A549 (cell line): ENCODE results near the gene CTNND2. TPM values are rescaled to one million over a fixed set of nuclear protein-coding genes. Genes with fewer than 3 reads are reported as not detected.

Experiments used
- ATAC-seq, 2 experiments: fragments of 200-7000 bp in 1 of 2; fragments of >200 bp in 1 of 2; cut with Nextera tagmentation in 1 of 2; cut with Tn5 transposase in 1 of 2; 3 replicates each; pipeline versions ENCODE4 v1.8.0 to v1.9.1; 2018 to 2020; ENCODE audit warnings: mild to moderate bottlenecking in 1 of 2, moderate library complexity in 1 of 2
- CTCF ChIA-PET: fragments of 300-600 bp; sonication (Branson Sonifier 250); formaldehyde crosslinking; extraction: SDS; loops from one replicate; lab custom pipeline; 2021; ENCODE audit warnings: antibody characterized with exemption, inconsistent platforms; lab: Yijun Ruan, JAX
- POLR2A ChIA-PET: fragments of 350-600 bp; formaldehyde crosslinking; extraction: SDS; loops from one replicate; lab custom pipeline; 2021; ENCODE audit warnings: antibody characterized with exemption, inconsistent platforms; lab: Yijun Ruan, JAX
- DNase-seq, 2 experiments: peaks; one replicate each; pipeline versions ENCODE4 v3.0.0 to v3.0.0-alpha.2; 2011 to 2016; ENCODE audit warnings: low read depth in 1 of 2, low spot score in 1 of 2
- FAIRE-seq: peaks from 2 replicates; lab custom pipeline; 2011; peaks lifted over from hg19 to GRCh38; lab: Jason Lieb, UNC
- H3K27ac ChIP-seq, 2 experiments: fragments of >200 bp; sonication (Bioruptor Twin); formaldehyde crosslinking; 3 replicates each; pipeline ENCODE4 v1.5.1; 2016 to 2017
- H3K4me1 ChIP-seq: fragments of >200 bp; sonication (Bioruptor Twin); formaldehyde crosslinking; 3 replicates; pipeline ENCODE4 v1.6.1; 2016
- H3K4me2 ChIP-seq: fragments of >200 bp; sonication (Bioruptor Twin); formaldehyde crosslinking; 3 replicates; pipeline ENCODE4 v1.6.1; 2016
- H3K4me3 ChIP-seq: fragments of >200 bp; sonication (Bioruptor Twin); formaldehyde crosslinking; 3 replicates; pipeline ENCODE4 v1.5.1; 2016
- H3K9me3 ChIP-seq: fragments of >200 bp; sonication (Bioruptor Twin); formaldehyde crosslinking; 3 replicates; pipeline ENCODE4 v1.6.1; 2016
- BHLHE40 ChIP-seq: IDR thresholded peaks from 2 replicates; pipeline ENCODE4 v1.6.1; 2012; ENCODE audit warnings: low read depth, low read length, inconsistent platforms
- CEBPB ChIP-seq, 2 experiments: fragments of >200 bp in 1 of 2; sonication (Bioruptor Twin) in 1 of 2; formaldehyde crosslinking in 1 of 2; IDR thresholded peaks; 2 replicates each; pipeline ENCODE4 v1.6.1; 2012 to 2016
- EHMT2 ChIP-seq: fragments of 200-600 bp; sonication (generic); IDR thresholded peaks from 2 replicates; pipeline ENCODE4 v1.6.1; 2016; ENCODE audit warnings: antibody characterized with exemption, low read depth, mild to moderate bottlenecking, moderate library complexity
- FOSB ChIP-seq: fragments of 250-450 bp; sonication (Bioruptor Pico); IDR thresholded peaks from 2 replicates; pipeline ENCODE4 v1.5.0; 2020; ENCODE audit warnings: mild to moderate bottlenecking, moderate library complexity
- HMGXB4 ChIP-seq: fragments of 250-450 bp; sonication (Bioruptor Pico); IDR thresholded peaks from 2 replicates; pipeline ENCODE4 v1.5.0; 2021; ENCODE audit warnings: mild to moderate bottlenecking, moderate library complexity, borderline replicate concordance
- HOXA7 ChIP-seq: fragments of 250-450 bp; sonication (Bioruptor Pico); IDR thresholded peaks from 2 replicates; pipeline ENCODE4 v1.5.0; 2020; ENCODE audit warnings: mild to moderate bottlenecking, moderate library complexity
- HOXB5 ChIP-seq: fragments of 250-450 bp; sonication (Bioruptor Pico); IDR thresholded peaks from 2 replicates; pipeline ENCODE4 v1.5.0; 2020; ENCODE audit warnings: mild to moderate bottlenecking, moderate library complexity
- JUN ChIP-seq, 2 experiments: fragments of >200 bp; sonication (Bioruptor Twin); formaldehyde crosslinking; IDR thresholded peaks; 2 replicates in 1 of 2; 3 replicates in 1 of 2; pipeline ENCODE4 v1.6.1; 2016 to 2017
- JUNB ChIP-seq: fragments of >200 bp; sonication (Bioruptor Twin); formaldehyde crosslinking; IDR thresholded peaks from 2 replicates; pipeline ENCODE4 v1.6.1; 2016
- KDM5A ChIP-seq: fragments of 200-600 bp; sonication (generic); IDR thresholded peaks from 2 replicates; pipeline ENCODE4 v1.6.1; 2016; ENCODE audit warnings: antibody characterized with exemption, mild to moderate bottlenecking
- MAX ChIP-seq: IDR thresholded peaks from 2 replicates; pipeline ENCODE4 v1.6.1; 2012
- MYC ChIP-seq: IDR thresholded peaks from 2 replicates; pipeline ENCODE4 v1.6.1; 2012; ENCODE audit warnings: mild to moderate bottlenecking, inconsistent platforms, low read length, improper control_type of control experiment, borderline replicate concordance
- NFE2L2 ChIP-seq: fragments of 150-350 bp; conservative IDR thresholded peaks from 2 replicates; pipeline ENCODE4 v1.6.1; 2014; ENCODE audit warnings: low read length
- NR3C1 ChIP-seq: fragments of >200 bp; sonication (Bioruptor Twin); formaldehyde crosslinking; IDR thresholded peaks from 3 replicates; pipeline ENCODE4 v1.6.1; 2017
- PBX3 ChIP-seq: IDR thresholded peaks from 2 replicates; pipeline ENCODE4 v1.6.1; 2012
- POLR2AphosphoS2 ChIP-seq: conservative IDR thresholded peaks from 2 replicates; pipeline ENCODE4 v1.6.1; 2012; ENCODE audit warnings: low read length, improper control_type of control experiment, inconsistent platforms
- RAD21 ChIP-seq, 2 experiments: fragments of >200 bp in 1 of 2; sonication (Bioruptor Twin) in 1 of 2; formaldehyde crosslinking in 1 of 2; IDR thresholded peaks in 1 of 2; conservative IDR thresholded peaks in 1 of 2; 2 replicates in 1 of 2; 3 replicates in 1 of 2; pipeline ENCODE4 v1.6.1; 2012 to 2018; ENCODE audit warnings: inconsistent platforms in 1 of 2
- RCOR1 ChIP-seq: fragments of 150-350 bp; IDR thresholded peaks from 2 replicates; pipeline ENCODE4 v1.6.1; 2014; ENCODE audit warnings: antibody characterized with exemption, low read length, low read depth
- RNF2 ChIP-seq: fragments of 200-600 bp; sonication (generic); IDR thresholded peaks from 2 replicates; pipeline ENCODE4 v1.6.1; 2016; ENCODE audit warnings: low read depth, mild to moderate bottlenecking, antibody characterized with exemption, moderate library complexity, borderline replicate concordance
- SREBF2 ChIP-seq: fragments of 450-650 bp; IDR thresholded peaks from 2 replicates; pipeline ENCODE4 v1.6.1; 2014; ENCODE audit warnings: mild to moderate bottlenecking, moderate library complexity
- ZNF302 ChIP-seq: fragments of 250-450 bp; sonication (Bioruptor Pico); IDR thresholded peaks from 2 replicates; pipeline ENCODE4 v1.9.0; 2021; ENCODE audit warnings: inconsistent platforms, mild to moderate bottlenecking, moderate library complexity
- ZSCAN20 ChIP-seq: fragments of 250-450 bp; sonication (Bioruptor Pico); IDR thresholded peaks from 2 replicates; pipeline ENCODE4 v1.8.0; 2022; ENCODE audit warnings: mild to moderate bottlenecking, moderate library complexity
- WGBS: methylation state at CpG from one replicate; pipeline ENCODE4 v1.1.6; 2017; ENCODE audit errors: missing lambda C conversion rate; 5-methylcytosine and 5-hydroxymethylcytosine counted together
- polyA plus RNA-seq, 4 experiments: library from polyadenylated mRNA; depleted of rRNA in 3 of 4; stranded (reverse); fragments of >200 nt; fragmentation: RNase III in 1 of 4; extraction: RNeasy Plus Mini Kit Qiagen cat#74134 plus additional on column Dnase treatment in 1 of 4; gene quantifications; 2 replicates in 3 of 4; 3 replicates in 1 of 4; pipeline ENCODE4 v1.2.3, GENCODE V29; 2011 to 2017
- TF ChIP-seq, protein P1 (sequence below): fragments of >200 bp; sonication (Bioruptor Twin); formaldehyde crosslinking; IDR thresholded peaks from 3 replicates; pipeline ENCODE4 v1.5.1; 2016
- TF ChIP-seq, protein P2 (sequence below): fragments of >200 bp; sonication (Bioruptor Twin); formaldehyde crosslinking; IDR thresholded peaks from 2 replicates; pipeline ENCODE4 v1.6.1; 2016

The CTNND2 gene
- polyA plus RNA-seq, 2 of the 4 experiments (the other 2 are of a cell fraction) = not detected

DNA sequence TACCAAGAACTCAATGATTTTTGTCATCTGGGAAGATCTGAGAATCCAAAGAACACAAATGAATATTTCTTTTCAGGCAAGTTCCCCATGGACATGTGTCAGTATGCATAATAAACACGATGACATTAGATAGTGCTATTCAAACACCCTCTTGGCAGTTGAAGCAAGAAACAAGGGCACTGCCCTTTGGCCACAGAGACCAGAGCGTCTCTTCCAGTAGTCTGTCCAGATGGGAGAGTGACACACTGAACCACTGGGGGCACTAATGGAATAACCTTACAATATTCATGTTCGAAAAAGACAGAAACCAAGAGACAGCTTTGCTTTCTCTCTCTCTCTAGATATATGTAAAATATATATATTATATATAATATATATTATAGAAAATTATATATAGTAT lies 301.9 kb downstream of the CTNND2 start:
- ChIA-PET CTCF (no interaction called here), POLR2A (no interaction called here)
- no peak for FAIRE-seq
- no peak overlapping the region for H3K4me2 ChIP-seq
- ATAC-seq = peak in 1 of 2 experiments; percentile 55; a peak in 1 of 6 replicates
- H3K27ac ChIP-seq = no peak overlapping the region
- H3K4me1 ChIP-seq = no peaks in the 10 kb centered on the region
- H3K4me3 ChIP-seq = no peak overlapping the region
- no peaks in the 10 kb centered on the region for H3K9me3 ChIP-seq
- TF ChIP-seq NR3C1 = no peak
- TF ChIP-seq RAD21 (conservative IDR thresholded peaks at IDR 0.05 in 1 of 2, IDR thresholded peaks at IDR 0.05 in 1 of 2) = no peak
- TF ChIP-seq KDM5A = no peak
- TF ChIP-seq POLR2AphosphoS2 = no peak
- no peak for TF ChIP-seq SREBF2
- TF ChIP-seq BHLHE40 = no peak
- WGBS = 1% methylated on average over 3 of the region's 3 CpGs
- peak in 1 of 2 experiments; percentile 2 for DNase-seq

DNA sequence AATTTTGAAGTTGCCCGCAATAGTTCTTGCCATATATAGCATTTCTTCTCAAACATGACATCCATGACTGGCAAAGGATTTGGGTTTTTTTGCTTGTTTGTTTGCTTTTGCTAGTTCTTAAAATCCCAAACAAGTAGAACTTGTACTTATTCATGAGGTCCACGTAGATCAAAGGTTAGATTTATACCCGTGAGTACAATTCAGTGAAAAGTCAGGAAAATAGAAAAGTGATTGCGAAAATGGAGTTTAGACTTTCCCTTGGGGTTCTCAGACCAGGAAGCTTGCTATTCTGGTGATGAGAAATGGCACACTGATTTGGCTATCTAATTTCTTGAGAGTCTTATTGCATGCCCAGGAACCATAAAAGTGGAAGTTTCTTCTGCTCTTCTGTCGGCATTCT lies 304.7 kb downstream of the CTNND2 start:
- ChIA-PET CTCF (no interaction called here), POLR2A (interaction anchor here (0.5 kb wide), 1 partner anchor 1990 kb away, joined by 4 read pairs; no protein-coding TSS in a partner anchor)
- H3K4me2 ChIP-seq = no peak overlapping the region

GRCh38 chr5:11596657-11597071 lies 307.6 kb downstream of the CTNND2 start:
- no peak for FAIRE-seq
- POLR2A ChIA-PET = no interaction called here
- ATAC-seq = no peak
- TF ChIP-seq CEBPB (IDR thresholded peaks at IDR 0.05) (no peak), HMGXB4 (no peak), ZSCAN20 (no peak), HOXB5 (CRISPR knock-in tag) (no peak), ZNF302 (CRISPR knock-in tag) (no peak)
- TF ChIP-seq, all 56 proteins: peak for 0
- no peaks in the 10 kb centered on the region for H3K9me3 ChIP-seq
- 52% methylated on average over 5 of the region's 5 CpGs for WGBS
- no peak overlapping the region for H3K27ac ChIP-seq
- no peaks in the 10 kb centered on the region for H3K4me1 ChIP-seq
- no peak overlapping the region for H3K4me2 ChIP-seq
- CTCF ChIA-PET = interaction anchor here (0.6 kb wide), 1 partner anchor 805 kb away, joined by 3 read pairs; no protein-coding TSS in a partner anchor
- DNase-seq = no peak
- H3K4me3 ChIP-seq = no peak overlapping the region

More for the DNA sequence above, 304.7 kb downstream of the CTNND2 start:
- Histone ChIP-seq H3K4me3 (no peak overlapping the region), H3K9me3 (no peaks in the 10 kb centered on the region), H3K27ac (no peak overlapping the region), H3K4me1 (no peaks in the 10 kb centered on the region)
- no peak for TF ChIP-seq HOXA7 (CRISPR knock-in tag)
- no peak for TF ChIP-seq JUN (IDR thresholded peaks at IDR 0.05)
- TF ChIP-seq CEBPB (IDR thresholded peaks at IDR 0.05) = no peak
- TF ChIP-seq MAX = no peak
- TF ChIP-seq RNF2 = no peak
- TF ChIP-seq NFE2L2 = no peak
- TF ChIP-seq PBX3 = no peak
- TF ChIP-seq EHMT2 = no peak
- TF ChIP-seq, protein P1, sequence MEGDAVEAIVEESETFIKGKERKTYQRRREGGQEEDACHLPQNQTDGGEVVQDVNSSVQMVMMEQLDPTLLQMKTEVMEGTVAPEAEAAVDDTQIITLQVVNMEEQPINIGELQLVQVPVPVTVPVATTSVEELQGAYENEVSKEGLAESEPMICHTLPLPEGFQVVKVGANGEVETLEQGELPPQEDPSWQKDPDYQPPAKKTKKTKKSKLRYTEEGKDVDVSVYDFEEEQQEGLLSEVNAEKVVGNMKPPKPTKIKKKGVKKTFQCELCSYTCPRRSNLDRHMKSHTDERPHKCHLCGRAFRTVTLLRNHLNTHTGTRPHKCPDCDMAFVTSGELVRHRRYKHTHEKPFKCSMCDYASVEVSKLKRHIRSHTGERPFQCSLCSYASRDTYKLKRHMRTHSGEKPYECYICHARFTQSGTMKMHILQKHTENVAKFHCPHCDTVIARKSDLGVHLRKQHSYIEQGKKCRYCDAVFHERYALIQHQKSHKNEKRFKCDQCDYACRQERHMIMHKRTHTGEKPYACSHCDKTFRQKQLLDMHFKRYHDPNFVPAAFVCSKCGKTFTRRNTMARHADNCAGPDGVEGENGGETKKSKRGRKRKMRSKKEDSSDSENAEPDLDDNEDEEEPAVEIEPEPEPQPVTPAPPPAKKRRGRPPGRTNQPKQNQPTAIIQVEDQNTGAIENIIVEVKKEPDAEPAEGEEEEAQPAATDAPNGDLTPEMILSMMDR = no peak
- TF ChIP-seq, protein P2, sequence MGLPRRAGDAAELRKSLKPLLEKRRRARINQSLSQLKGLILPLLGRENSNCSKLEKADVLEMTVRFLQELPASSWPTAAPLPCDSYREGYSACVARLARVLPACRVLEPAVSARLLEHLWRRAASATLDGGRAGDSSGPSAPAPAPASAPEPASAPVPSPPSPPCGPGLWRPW = no peak
- no peak for TF ChIP-seq RCOR1
- no peak for TF ChIP-seq BHLHE40
- no peak for TF ChIP-seq FOSB (CRISPR knock-in tag)
- no peak for TF ChIP-seq MYC
- TF ChIP-seq RAD21 (conservative IDR thresholded peaks at IDR 0.05 in 1 of 2, IDR thresholded peaks at IDR 0.05 in 1 of 2) = no peak
- TF ChIP-seq JUNB = no peak
- ATAC-seq = no peak
- WGBS = 18% methylated on average over 5 of the region's 5 CpGs
- FAIRE-seq = no peak
- no peak for DNase-seq
